ENCODE measurements around the gene RGS16.

The RGS16 gene

GRCh38 chr1:182600745-182601415 lies 3.3 kb downstream of the RGS16 start:
- DNase-seq, result no peak
- H4K8ac ChIP-seq (ENCODE audit: low read length), result no peak overlapping the region
- H2BK120ac ChIP-seq (ENCODE audit: low read depth, low read length), result no peak overlapping the region
- H2AFZ ChIP-seq (ENCODE audit: low read depth, low read length), result no peak overlapping the region
- no peaks in the 10 kb centered on the region for H3K79me1 ChIP-seq (replicated peaks; ENCODE audit: low read length, poor library complexity, severe bottlenecking)
- H3K9ac ChIP-seq (ENCODE audit: low read length), result no peak overlapping the region
- no peak overlapping the region for H3K27ac ChIP-seq (ENCODE audit: low read length, poor library complexity, severe bottlenecking)
- 75% methylated on average over 4 of the region's 5 CpGs for WGBS
- H3K4ac ChIP-seq (ENCODE audit: low read depth in 1 of 2, low read length in 2 of 2), result no peak overlapping the region
- no peak overlapping the region for H3K4me3 ChIP-seq (ENCODE audit: insufficient read depth in 1 of 2, low read depth in 1 of 2, low read length in 2 of 2)
- no peak overlapping the region for H2BK15ac ChIP-seq (ENCODE audit: low read depth, poor library complexity, severe bottlenecking)
- no peak overlapping the region for H2AK5ac ChIP-seq (ENCODE audit: low read length, severe bottlenecking)
- no peak overlapping the region for H2BK12ac ChIP-seq (ENCODE audit: low read length in 2 of 2)
- peaks cover 0 to 16% of the 10 kb centered on the region in 2 experiments for H3K36me3 ChIP-seq (ENCODE audit: control insufficient read depth in 1 of 2, insufficient read depth in 2 of 2, low read depth in 1 of 2, low read length in 2 of 2)
- no peak overlapping the region for H3K4me2 ChIP-seq (ENCODE audit: low read length, poor library complexity, severe bottlenecking)
- no peak overlapping the region for H3K18ac ChIP-seq (ENCODE audit: low read depth in 1 of 2, low read length in 2 of 2)
- H3K4me1 ChIP-seq (ENCODE audit: control insufficient read depth, insufficient read depth, low read depth, low read length), result peaks cover 7% of the 10 kb centered on the region
- no peak overlapping the region for H3K14ac ChIP-seq (ENCODE audit: low read length in 2 of 2)
- peaks cover 8 to 50% of the 10 kb centered on the region in 2 experiments for H3K27me3 ChIP-seq (ENCODE audit: control insufficient read depth in 1 of 2, insufficient read depth in 1 of 2, low read length in 2 of 2)
- H2BK5ac ChIP-seq (ENCODE audit: low read depth, low read length, poor library complexity, severe bottlenecking), result no peak overlapping the region
- no peaks in the 10 kb centered on the region for H3K9me3 ChIP-seq (ENCODE audit: control insufficient read depth, low read length)
- H3K23ac ChIP-seq (ENCODE audit: low read length in 2 of 2), result no peak overlapping the region
- H4K91ac ChIP-seq (ENCODE audit: low read length), result no peak overlapping the region

- H2AFZ ChIP-seq (ENCODE audit: low read depth, low read length), result no peak overlapping the region
- H3K18ac ChIP-seq (ENCODE audit: low read depth in 1 of 2, low read length in 2 of 2), result no peak overlapping the region
- no peak overlapping the region for H3K27ac ChIP-seq (ENCODE audit: low read length, poor library complexity, severe bottlenecking)
- no peak overlapping the region for H2BK5ac ChIP-seq (ENCODE audit: low read depth, low read length, poor library complexity, severe bottlenecking)
- H2BK12ac ChIP-seq (ENCODE audit: low read length in 2 of 2), result no peak overlapping the region
- no peak overlapping the region for H3K4me2 ChIP-seq (ENCODE audit: low read length, poor library complexity, severe bottlenecking)
- peaks cover 0 to 16% of the 10 kb centered on the region in 2 experiments for H3K36me3 ChIP-seq (ENCODE audit: control insufficient read depth in 1 of 2, insufficient read depth in 2 of 2, low read depth in 1 of 2, low read length in 2 of 2)
- no peak overlapping the region for H4K8ac ChIP-seq (ENCODE audit: low read length)
- H3K4ac ChIP-seq (ENCODE audit: low read depth in 1 of 2, low read length in 2 of 2), result no peak overlapping the region
- no peak overlapping the region for H2BK120ac ChIP-seq (ENCODE audit: low read depth, low read length)
- no peak overlapping the region for H3K9ac ChIP-seq (ENCODE audit: low read length)
- no peak overlapping the region for H3K23ac ChIP-seq (ENCODE audit: low read length in 2 of 2)
- no peak overlapping the region for H3K4me3 ChIP-seq (ENCODE audit: insufficient read depth in 1 of 2, low read depth in 1 of 2, low read length in 2 of 2)
- no peak overlapping the region for H2AK5ac ChIP-seq (ENCODE audit: low read length, severe bottlenecking)
- no peak overlapping the region for H2BK15ac ChIP-seq (ENCODE audit: low read depth, poor library complexity, severe bottlenecking)
- H3K4me1 ChIP-seq (ENCODE audit: control insufficient read depth, insufficient read depth, low read depth, low read length), result peaks cover 7% of the 10 kb centered on the region
- no peak for DNase-seq
- 91% methylated on average over 17 of the region's 17 CpGs for WGBS
- no peaks in the 10 kb centered on the region for H3K79me1 ChIP-seq (replicated peaks; ENCODE audit: low read length, poor library complexity, severe bottlenecking)
- H3K14ac ChIP-seq (ENCODE audit: low read length in 2 of 2), result no peak overlapping the region
- H4K91ac ChIP-seq (ENCODE audit: low read length), result no peak overlapping the region
- no peaks in the 10 kb centered on the region for H3K9me3 ChIP-seq (ENCODE audit: control insufficient read depth, low read length)
- peaks cover 7 to 44% of the 10 kb centered on the region in 2 experiments for H3K27me3 ChIP-seq (ENCODE audit: control insufficient read depth in 1 of 2, insufficient read depth in 1 of 2, low read length in 2 of 2)
Measured at GRCh38 chr1:182600036-182600713, 4.0 kb downstream of the RGS16 start.

GRCh38 chr1:182599339-182599738 lies 4.8 kb downstream of the RGS16 start:
- H3K9me3 ChIP-seq (ENCODE audit: control insufficient read depth, low read length), result no peaks in the 10 kb centered on the region
- no peak overlapping the region for H2BK5ac ChIP-seq (ENCODE audit: low read depth, low read length, poor library complexity, severe bottlenecking)
- no peak overlapping the region for H3K4ac ChIP-seq (ENCODE audit: low read depth in 1 of 2, low read length in 2 of 2)
- no peak overlapping the region for H3K23ac ChIP-seq (ENCODE audit: low read length in 2 of 2)
- H4K8ac ChIP-seq (ENCODE audit: low read length), result no peak overlapping the region
- DNase-seq, result no peak
- no peak overlapping the region for H2BK15ac ChIP-seq (ENCODE audit: low read depth, poor library complexity, severe bottlenecking)
- H2BK120ac ChIP-seq (ENCODE audit: low read depth, low read length), result no peak overlapping the region
- no peak overlapping the region for H2BK12ac ChIP-seq (ENCODE audit: low read length in 2 of 2)
- H3K4me2 ChIP-seq (ENCODE audit: low read length, poor library complexity, severe bottlenecking), result no peak overlapping the region
- H3K79me1 ChIP-seq (replicated peaks; ENCODE audit: low read length, poor library complexity, severe bottlenecking), result no peaks in the 10 kb centered on the region
- no peak overlapping the region for H3K27ac ChIP-seq (ENCODE audit: low read length, poor library complexity, severe bottlenecking)
- peaks cover 0 to 16% of the 10 kb centered on the region in 2 experiments for H3K36me3 ChIP-seq (ENCODE audit: control insufficient read depth in 1 of 2, insufficient read depth in 2 of 2, low read depth in 1 of 2, low read length in 2 of 2)
- WGBS, result 85% methylated on average over 6 of the region's 6 CpGs
- no peak overlapping the region for H3K18ac ChIP-seq (ENCODE audit: low read depth in 1 of 2, low read length in 2 of 2)
- no peak overlapping the region for H3K4me3 ChIP-seq (ENCODE audit: insufficient read depth in 1 of 2, low read depth in 1 of 2, low read length in 2 of 2)
- H2AFZ ChIP-seq (ENCODE audit: low read depth, low read length), result no peak overlapping the region
- H3K14ac ChIP-seq (ENCODE audit: low read length in 2 of 2), result no peak overlapping the region
- H3K4me1 ChIP-seq (ENCODE audit: control insufficient read depth, insufficient read depth, low read depth, low read length), result peaks cover 4% of the 10 kb centered on the region
- H3K9ac ChIP-seq (ENCODE audit: low read length), result no peak overlapping the region
- H2AK5ac ChIP-seq (ENCODE audit: low read length, severe bottlenecking), result no peak overlapping the region
- H3K27me3 ChIP-seq (ENCODE audit: control insufficient read depth in 1 of 2, insufficient read depth in 1 of 2, low read length in 2 of 2), result peaks cover 0 to 36% of the 10 kb centered on the region in 2 experiments
- no peak overlapping the region for H4K91ac ChIP-seq (ENCODE audit: low read length)

GRCh38 chr1:182598296-182598695 lies 5.9 kb downstream of the RGS16 start:
- no peak overlapping the region for H3K23ac ChIP-seq (ENCODE audit: low read length in 2 of 2)
- no peak overlapping the region for H3K4me3 ChIP-seq (ENCODE audit: insufficient read depth in 1 of 2, low read depth in 1 of 2, low read length in 2 of 2)
- H2BK12ac ChIP-seq (ENCODE audit: low read length in 2 of 2), result no peak overlapping the region
- no peak overlapping the region for H3K14ac ChIP-seq (ENCODE audit: low read length in 2 of 2)
- no peak overlapping the region for H3K18ac ChIP-seq (ENCODE audit: low read depth in 1 of 2, low read length in 2 of 2)
- no peak overlapping the region for H3K27ac ChIP-seq (ENCODE audit: low read length, poor library complexity, severe bottlenecking)
- no peak overlapping the region for H3K4ac ChIP-seq (ENCODE audit: low read depth in 1 of 2, low read length in 2 of 2)
- H2BK120ac ChIP-seq (ENCODE audit: low read depth, low read length), result no peak overlapping the region
- H2AK5ac ChIP-seq (ENCODE audit: low read length, severe bottlenecking), result no peak overlapping the region
- no peak overlapping the region for H2AFZ ChIP-seq (ENCODE audit: low read depth, low read length)
- no peak overlapping the region for H3K9ac ChIP-seq (ENCODE audit: low read length)
- peaks cover 0 to 16% of the 10 kb centered on the region in 2 experiments for H3K36me3 ChIP-seq (ENCODE audit: control insufficient read depth in 1 of 2, insufficient read depth in 2 of 2, low read depth in 1 of 2, low read length in 2 of 2)
- H3K79me1 ChIP-seq (replicated peaks; ENCODE audit: low read length, poor library complexity, severe bottlenecking), result no peaks in the 10 kb centered on the region
- H4K91ac ChIP-seq (ENCODE audit: low read length), result no peak overlapping the region
- WGBS, result 84% methylated on average over 5 of the region's 5 CpGs
- H2BK15ac ChIP-seq (ENCODE audit: low read depth, poor library complexity, severe bottlenecking), result no peak overlapping the region
- DNase-seq, result no peak
- H2BK5ac ChIP-seq (ENCODE audit: low read depth, low read length, poor library complexity, severe bottlenecking), result no peak overlapping the region
- no peak overlapping the region for H4K8ac ChIP-seq (ENCODE audit: low read length)
- no peaks in the 10 kb centered on the region for H3K4me1 ChIP-seq (ENCODE audit: control insufficient read depth, insufficient read depth, low read depth, low read length)
- no peaks in the 10 kb centered on the region for H3K9me3 ChIP-seq (ENCODE audit: control insufficient read depth, low read length)
- H3K4me2 ChIP-seq (ENCODE audit: low read length, poor library complexity, severe bottlenecking), result no peak overlapping the region
- H3K27me3 ChIP-seq (ENCODE audit: control insufficient read depth in 1 of 2, insufficient read depth in 1 of 2, low read length in 2 of 2), result peaks cover 0 to 30% of the 10 kb centered on the region in 2 experiments

Measured in mesenchymal stem cell (in vitro differentiated cells and primary cell).